K562 (cell line): ENCODE data around the gene RASAL1. TPM values are rescaled to one million over a fixed set of nuclear protein-coding genes. Genes with fewer than 3 reads are reported as not detected.
A peak's percentile ranks its signal among the peaks of the same experiment; 100 is the strongest.

Source experiments
- ATAC-seq: fragments of 200-7000 bp; cut with Tn5 transposase; 3 replicates; pipeline ENCODE4 v1.9.1; 2020; ENCODE audit warnings: moderate library complexity
- BruUV-seq: library from RNA; stranded (reverse); fragments of 400-500 nt; replicated peaks from 2 replicates; lab custom pipeline; 2021; lab: Mats Ljungman, UMichigan
- CTCF ChIA-PET: fragments of 300-600 bp; formaldehyde crosslinking; extraction: SDS; loops from one replicate; lab custom pipeline; 2021; ENCODE audit warnings: low intra/inter-chr PET ratio; lab: Yijun Ruan, JAX
- POLR2A ChIA-PET: fragments of 300-600, 350-650 bp; sonication (Branson Sonifier 250); formaldehyde crosslinking; extraction: SDS; loops from one replicate; lab custom pipeline; 2021; ENCODE audit warnings: antibody characterized with exemption, inconsistent platforms; lab: Yijun Ruan, JAX
- DNase-seq, 4 experiments: peaks; one replicate each; pipeline versions ENCODE4 v3.0.0 to v3.0.0-alpha.2; 2011 to 2018; ENCODE audit warnings: low spot score in 3 of 4, mixed read lengths in 3 of 4; ENCODE audit errors: extremely low read depth in 1 of 4
- FAIRE-seq: peaks from 2 replicates; lab custom pipeline; 2011; peaks lifted over from hg19 to GRCh38; lab: Jason Lieb, UNC
- H2AFZ ChIP-seq: 2 replicates; pipeline ENCODE4 v1.6.0; 2011; ENCODE audit warnings: low read depth, low read length, control low read depth, inconsistent platforms
- H3K27ac ChIP-seq: fragments of 200-600 bp; 3 replicates; pipeline ENCODE4 v1.8.0; 2011; ENCODE audit warnings: low read depth, mild to moderate bottlenecking, control low read depth, inconsistent platforms, low read length, moderate library complexity, mixed read lengths; ENCODE audit errors: extremely low read depth
- H3K27me3 ChIP-seq, 2 experiments: fragments of 300-600 bp in 1 of 2; 2 replicates in 1 of 2; 3 replicates in 1 of 2; pipeline versions ENCODE4 v1.6.0 to v1.8.0; 2011; ENCODE audit warnings: inconsistent platforms in 2 of 2, low read length in 2 of 2, mild to moderate bottlenecking in 1 of 2, mixed read lengths in 1 of 2, moderate library complexity in 1 of 2; ENCODE audit not compliant: control insufficient read depth in 2 of 2, insufficient read depth in 2 of 2
- H3K36me3 ChIP-seq: fragments of 300-600 bp; 3 replicates; pipeline ENCODE4 v1.8.0; 2011; ENCODE audit warnings: mild to moderate bottlenecking, low read length, inconsistent platforms; ENCODE audit not compliant: control insufficient read depth, insufficient read depth
- H3K4me1 ChIP-seq, 2 experiments: fragments of 200-600 bp in 1 of 2; replicated peaks in 1 of 2; 2 replicates in 1 of 2; 3 replicates in 1 of 2; pipeline versions ENCODE4 v1.5.1 to v1.8.0; 2011; ENCODE audit warnings: inconsistent platforms in 2 of 2, low read length in 2 of 2, mild to moderate bottlenecking in 1 of 2, mixed read lengths in 1 of 2, moderate library complexity in 1 of 2; ENCODE audit not compliant: control insufficient read depth in 2 of 2, insufficient read depth in 2 of 2
- H3K4me2 ChIP-seq: 2 replicates; pipeline ENCODE4 v1.6.1; 2011; ENCODE audit warnings: low read length, control low read depth, inconsistent platforms, mixed read lengths; ENCODE audit not compliant: insufficient read depth
- H3K4me3 ChIP-seq: fragments of 200-600 bp; sonication (generic), shearing (Covaris generic); 2 replicates; pipeline ENCODE4 v1.5.1; 2016; ENCODE audit warnings: control low read depth, inconsistent platforms
- H3K79me2 ChIP-seq: fragments of 200-600 bp; 3 replicates; pipeline ENCODE4 v1.8.0; 2011; ENCODE audit warnings: low read length, inconsistent platforms; ENCODE audit not compliant: control insufficient read depth, insufficient read depth
- H3K9ac ChIP-seq, 2 experiments: 2 replicates each; pipeline versions ENCODE4 v1.6.0 to v1.6.1; 2011; ENCODE audit warnings: low read depth in 2 of 2, low read length in 2 of 2, control low read depth in 1 of 2, inconsistent platforms in 1 of 2, mild to moderate bottlenecking in 1 of 2, mixed read lengths in 1 of 2; ENCODE audit not compliant: insufficient read depth in 1 of 2
- H3K9me1 ChIP-seq: one replicate; pipeline ENCODE4 v1.6.0; 2011; ENCODE audit warnings: inconsistent platforms, mild to moderate bottlenecking, low read length, moderate library complexity; ENCODE audit not compliant: control insufficient read depth, insufficient read depth
- H3K9me3 ChIP-seq: replicated peaks from 2 replicates; pipeline ENCODE4 v1.5.1; 2011; ENCODE audit warnings: low read depth, low read length, inconsistent platforms; ENCODE audit not compliant: control insufficient read depth, insufficient read depth
- H4K20me1 ChIP-seq: replicated peaks from 2 replicates; pipeline ENCODE4 v1.6.1; 2011; ENCODE audit warnings: low read length, inconsistent platforms, mixed read lengths; ENCODE audit not compliant: control insufficient read depth, insufficient read depth
- CBFA2T3 ChIP-seq: fragments of 450-650 bp; IDR thresholded peaks from 2 replicates; pipeline ENCODE4 v1.6.1; 2017
- CREM ChIP-seq: IDR thresholded peaks from 2 replicates; pipeline ENCODE4 v1.6.1; 2014; ENCODE audit warnings: antibody characterized with exemption, low read depth
- EGR1 ChIP-seq: fragments of 450-650 bp; conservative IDR thresholded peaks from 2 replicates; pipeline ENCODE4 v1.6.1; 2017; ENCODE audit warnings: mild to moderate bottlenecking
- FOSL1 ChIP-seq: fragments of 200-800 bp; sonication (Bioruptor generic); conservative IDR thresholded peaks from 2 replicates; pipeline ENCODE4 v1.6.1; 2016; ENCODE audit warnings: missing genetic modification characterization, missing compliant biosample characterization
- NELFE ChIP-seq: IDR thresholded peaks from 2 replicates; pipeline ENCODE4 v1.6.1; 2011; ENCODE audit warnings: mild to moderate bottlenecking; ENCODE audit not compliant: insufficient read depth, insufficient read length
- POLR2AphosphoS2 ChIP-seq: IDR thresholded peaks from 2 replicates; pipeline ENCODE4 v1.6.1; 2012; ENCODE audit warnings: low read length, improper control_type of control experiment
- SP2 ChIP-seq: IDR thresholded peaks from 2 replicates; pipeline ENCODE4 v1.6.1; 2011; ENCODE audit warnings: mild to moderate bottlenecking, low read depth, low read length, moderate library complexity; ENCODE audit not compliant: poor library complexity, severe bottlenecking; ENCODE audit errors: extremely low read depth
- TFAP4 ChIP-seq: sonication (generic); formaldehyde crosslinking; IDR thresholded peaks from 2 replicates; pipeline ENCODE4 v1.8.0; 2022; ENCODE audit warnings: missing genetic modification reagents, mild to moderate bottlenecking, moderate library complexity, borderline replicate concordance
- ZBTB7A ChIP-seq: IDR thresholded peaks from 2 replicates; pipeline ENCODE4 v1.6.1; 2011; ENCODE audit warnings: low read depth, mild to moderate bottlenecking, low read length, moderate library complexity, borderline replicate concordance; ENCODE audit not compliant: control insufficient read depth
- WGBS: fragments of 100-300 bp; shearing (Covaris generic); methylation state at CpG from one replicate; pipeline ENCODE4 v1.1.6; 2016; ENCODE audit warnings: low coverage, mixed read lengths; ENCODE audit not compliant: insufficient coverage; ENCODE audit errors: missing lambda C conversion rate; 5-methylcytosine and 5-hydroxymethylcytosine counted together
- in situ Hi-C: fragments of 300-500 bp; cut with MboI; formaldehyde crosslinking; loops from 4 replicates; pipeline ENCODE4 v1.15.0; 2018; ENCODE audit warnings: inconsistent platforms, mixed read lengths
- intact Hi-C: fragments of 100-400 bp; cut with micrococcal nuclease; formaldehyde crosslinking; loops from 2 replicates; pipeline ENCODE4 v1.14.2; 2022
- polyA plus RNA-seq, 8 experiments: library from polyadenylated mRNA; depleted of rRNA in 4 of 8; stranded (reverse) in 5 of 8; unstranded in 3 of 8; fragments of >200 nt; fragmentation: Nextera tagmentation in 2 of 8; fragmentation: Illumina TruSeq in 1 of 8; extraction: Ambion mirVana in 2 of 8; extraction: Trizol in 1 of 8; gene quantifications; 2 replicates each; pipeline versions ENCODE4 v1.2.1 to v1.2.3, GENCODE V29; 2011 to 2014; ENCODE audit warnings: inconsistent platforms in 1 of 8, missing spikeins in 1 of 8
- total RNA-seq, 7 experiments: library from RNA; depleted of rRNA in 6 of 7; stranded (reverse); fragments of >200 nt in 6 of 7; fragmentation: Illumina TruSeq in 2 of 7; extraction: Trizol in 2 of 7; gene quantifications; 2 replicates each; pipeline versions ENCODE4 v1.2.1 to v1.2.3, GENCODE V29; 2011 to 2021; ENCODE audit warnings: low replicate concordance in 1 of 7

The RASAL1 gene
- total and polyA plus RNA-seq, 9 of the 15 experiments (the other 6 are each of a cell fraction or from before 2014, with no cell fraction given) = 0.06 to 0.16 (median 0.14) TPM; not detected in 6

GRCh38 chr12:113133036-113133435 lies 2.5 kb downstream of the RASAL1 start:
- CTCF ChIA-PET = no interaction called here
- Histone ChIP-seq H2AFZ (no peak overlapping the region), H3K4me1 (peaks cover 8 to 29% of the 10 kb centered on the region in 2 experiments), H3K36me3 (no peaks in the 10 kb centered on the region), H3K4me2 (no peak overlapping the region), H3K9me3 (no peaks in the 10 kb centered on the region), H3K9ac (no peak overlapping the region), H3K79me2 (no peaks in the 10 kb centered on the region), H3K27ac (no peak overlapping the region), H4K20me1 (peaks cover 10% of the 10 kb centered on the region), H3K9me1 (no peaks in the 10 kb centered on the region), H3K4me3 (no peak overlapping the region), H3K27me3 (peaks cover 0 to 5% of the 10 kb centered on the region in 2 experiments; a peak in 1 of 5 replicates)
- 3% methylated on average over 6 of the region's 6 CpGs for WGBS
- no peak for ATAC-seq
- POLR2A ChIA-PET = interaction anchor here (0.5 to 0.6 kb wide), 2 partner anchors 162 to 312 kb away, joined by 3 read pairs; no protein-coding TSS in a partner anchor
- FAIRE-seq = no peak
- in situ Hi-C loops = no loop called here
- no peak for DNase-seq
- BruUV-seq = no TSS peak
- intact Hi-C loops = no loop called here
- TF ChIP-seq EGR1 (peak; percentile 46; the same call in 1 of the 2 replicates), POLR2AphosphoS2 (no peak), CBFA2T3 (peak; percentile 32; the same call in 1 of the 2 replicates), ZBTB7A (peak; percentile 30; the same call in 1 of the 2 replicates), NELFE (no peak), SP2 (no peak), TFAP4 (CRISPR knock-in tag) (peak; percentile 40; the same call in 1 of the 2 replicates), CREM (0 out of 2 replicates have a peak, but pooled peaks have one; percentile 26), FOSL1 (no peak)
